ENCODE results near the gene RAB17.

RAB17 gene

DNA sequence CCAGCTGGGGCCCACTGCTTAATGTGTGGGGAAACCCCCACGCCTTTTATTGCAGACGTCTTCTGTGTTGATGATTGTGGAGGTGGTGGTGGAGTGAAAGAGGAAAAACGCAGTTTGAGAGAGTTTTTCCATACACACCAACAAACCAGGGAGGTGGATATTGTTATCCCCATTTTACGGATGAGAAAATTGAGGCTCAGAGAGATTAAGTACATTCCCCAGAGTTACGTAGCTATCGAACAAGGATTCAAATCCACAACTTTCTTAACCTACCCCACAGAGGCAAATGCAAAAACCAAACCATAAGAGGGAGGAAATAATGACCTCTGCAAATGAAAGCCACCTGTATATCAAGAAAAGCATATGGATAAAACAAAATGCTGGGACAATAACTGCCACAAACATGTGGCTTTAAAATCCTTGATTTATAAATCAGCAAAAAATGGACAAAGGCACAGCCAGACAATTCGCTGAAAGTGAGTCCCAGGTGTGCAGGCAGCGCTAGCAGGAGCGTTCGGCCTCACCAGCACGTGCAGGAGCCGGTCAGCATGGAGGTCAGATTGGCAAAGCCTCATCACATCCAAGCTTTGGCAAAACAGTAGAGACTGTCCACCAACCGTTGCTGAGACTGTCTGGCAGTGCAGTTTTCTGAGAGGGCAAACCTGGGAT is 12.6 kb upstream of the RAB17 start:
- ChIA-PET CTCF (no interaction called here), POLR2A (no interaction called here)
- TF ChIP-seq ARNT (IDR thresholded peaks at IDR 0.05) = no peak
- no peak for TF ChIP-seq SUZ12 (IDR thresholded peaks at IDR 0.05)
- no peak for TF ChIP-seq FOXM1 (IDR thresholded peaks at IDR 0.05; ENCODE audit: borderline replicate concordance)
- no peak for TF ChIP-seq LEF1 (IDR thresholded peaks at IDR 0.05; ENCODE audit: borderline replicate concordance)
- no peak for TF ChIP-seq FOXA1 (IDR thresholded peaks at IDR 0.05)
- no peak for TF ChIP-seq ZNF384 (IDR thresholded peaks at IDR 0.05)
- no peak for TF ChIP-seq NFRKB (IDR thresholded peaks at IDR 0.05)
- no peak for TF ChIP-seq HDGF (IDR thresholded peaks at IDR 0.05; ENCODE audit: borderline replicate concordance)
- no peak for TF ChIP-seq L3MBTL2 (conservative IDR thresholded peaks at IDR 0.05)
- no peak for TF ChIP-seq PKNOX1 (IDR thresholded peaks at IDR 0.05)
- no peak for TF ChIP-seq TARDBP (IDR thresholded peaks at IDR 0.05)
- no peak for TF ChIP-seq ELF4 (IDR thresholded peaks at IDR 0.05)
- TF ChIP-seq CTBP1 (IDR thresholded peaks at IDR 0.05; ENCODE audit: borderline replicate concordance) = no peak
- TF ChIP-seq BHLHE40 (IDR thresholded peaks at IDR 0.05; ENCODE audit: borderline replicate concordance) = no peak
- no peak for TF ChIP-seq SP1 (IDR thresholded peaks at IDR 0.05)
- no peak for TF ChIP-seq FOXK2 (IDR thresholded peaks at IDR 0.05)
- no peak for DNase-seq (ENCODE audit: extremely low spot score)

- POLR2A ChIA-PET = no interaction called here
- TF ChIP-seq ARNT (IDR thresholded peaks at IDR 0.05) = no peak
- no peak for TF ChIP-seq L3MBTL2 (conservative IDR thresholded peaks at IDR 0.05)
- TF ChIP-seq BHLHE40 (IDR thresholded peaks at IDR 0.05; ENCODE audit: borderline replicate concordance) = no peak
- no peak for TF ChIP-seq PKNOX1 (IDR thresholded peaks at IDR 0.05)
- TF ChIP-seq SUZ12 (IDR thresholded peaks at IDR 0.05) = no peak
- TF ChIP-seq HDGF (IDR thresholded peaks at IDR 0.05; ENCODE audit: borderline replicate concordance) = no peak
- DNase-seq (ENCODE audit: extremely low spot score) = no peak
- CTCF ChIA-PET = interaction anchor here (1.1 kb wide), 1 partner anchor 31 kb away, joined by 3 read pairs; no protein-coding TSS in a partner anchor
These were observed 11.9 kb upstream of the RAB17 start for GRCh38 chr2:237602409-237602808.

DNA sequence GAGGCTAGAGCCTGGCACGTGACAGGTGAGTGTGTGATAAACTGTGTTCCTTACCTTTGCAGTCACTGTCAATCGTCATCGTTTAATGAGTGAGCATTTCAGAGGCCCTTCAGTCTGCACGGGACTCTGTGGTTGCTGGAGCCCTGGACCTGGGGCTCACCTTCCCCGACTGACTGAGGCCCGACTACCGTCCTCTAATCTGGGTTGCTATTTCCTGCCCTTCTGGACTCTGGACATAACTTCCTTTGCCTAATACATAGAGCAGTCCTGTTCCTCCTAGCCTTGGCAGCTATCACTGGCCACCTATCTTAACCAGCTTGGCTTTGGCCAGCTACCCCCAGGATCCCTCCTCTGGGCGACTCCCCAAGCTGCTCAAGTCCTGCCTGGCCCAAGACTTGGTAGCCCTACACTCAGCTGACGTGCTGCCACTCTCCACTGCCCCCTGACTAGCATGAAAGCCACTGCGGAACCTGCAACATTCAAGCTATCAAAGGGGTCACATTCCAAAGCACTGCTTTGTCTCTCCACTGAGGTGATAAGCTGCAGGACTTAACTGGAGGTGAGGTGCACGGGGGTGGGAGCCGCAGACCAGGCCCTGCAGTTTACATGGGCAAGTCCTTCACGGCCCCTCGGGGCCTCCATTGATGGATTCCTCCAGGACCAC is 11.1 kb upstream of the RAB17 start:
- no peak for TF ChIP-seq L3MBTL2 (conservative IDR thresholded peaks at IDR 0.05)
- no peak for TF ChIP-seq ARNT (IDR thresholded peaks at IDR 0.05)
- TF ChIP-seq FOXK2 (IDR thresholded peaks at IDR 0.05) = no peak
- TF ChIP-seq TARDBP (IDR thresholded peaks at IDR 0.05) = no peak
- TF ChIP-seq NFRKB (IDR thresholded peaks at IDR 0.05) = no peak
- no peak for TF ChIP-seq FOXM1 (IDR thresholded peaks at IDR 0.05; ENCODE audit: borderline replicate concordance)
- TF ChIP-seq FOXA1 (IDR thresholded peaks at IDR 0.05) = no peak
- no peak for TF ChIP-seq BHLHE40 (IDR thresholded peaks at IDR 0.05; ENCODE audit: borderline replicate concordance)
- TF ChIP-seq SUZ12 (IDR thresholded peaks at IDR 0.05) = no peak
- no peak for TF ChIP-seq LEF1 (IDR thresholded peaks at IDR 0.05; ENCODE audit: borderline replicate concordance)
- TF ChIP-seq ZNF384 (IDR thresholded peaks at IDR 0.05) = no peak
- no peak for TF ChIP-seq HDGF (IDR thresholded peaks at IDR 0.05; ENCODE audit: borderline replicate concordance)
- no peak for TF ChIP-seq CTBP1 (IDR thresholded peaks at IDR 0.05; ENCODE audit: borderline replicate concordance)
- no peak for TF ChIP-seq SP1 (IDR thresholded peaks at IDR 0.05)
- TF ChIP-seq PKNOX1 (IDR thresholded peaks at IDR 0.05) = no peak
- TF ChIP-seq ELF4 (IDR thresholded peaks at IDR 0.05) = no peak
- no peak for DNase-seq (ENCODE audit: extremely low spot score)
- ChIA-PET POLR2A (no interaction called here), CTCF (interaction anchor here (1.1 to 1.4 kb wide), 2 partner anchors 30 to 89 kb away, joined by 3 to 5 read pairs; no protein-coding TSS in a partner anchor)

GRCh38 chr2:237600205-237600846 is 9.8 kb upstream of the RAB17 start:
- ChIA-PET POLR2A (no interaction called here), CTCF (interaction anchor here (0.6 to 1.4 kb wide), 4 partner anchors 19 to 881 kb away, joined by 3 to 5 read pairs (median 4); no protein-coding TSS in a partner anchor)
- TF ChIP-seq ELF4 (IDR thresholded peaks at IDR 0.05) (no peak), FOXM1 (IDR thresholded peaks at IDR 0.05; ENCODE audit: borderline replicate concordance) (no peak), TARDBP (IDR thresholded peaks at IDR 0.05) (no peak), PKNOX1 (IDR thresholded peaks at IDR 0.05) (no peak), FOXA1 (IDR thresholded peaks at IDR 0.05) (no peak), ZNF384 (IDR thresholded peaks at IDR 0.05) (no peak), SP1 (IDR thresholded peaks at IDR 0.05) (no peak), LEF1 (IDR thresholded peaks at IDR 0.05; ENCODE audit: borderline replicate concordance) (no peak), ARNT (IDR thresholded peaks at IDR 0.05) (no peak), L3MBTL2 (conservative IDR thresholded peaks at IDR 0.05) (no peak), SUZ12 (IDR thresholded peaks at IDR 0.05) (no peak), NFRKB (IDR thresholded peaks at IDR 0.05) (no peak), HDGF (IDR thresholded peaks at IDR 0.05; ENCODE audit: borderline replicate concordance) (no peak), CTBP1 (IDR thresholded peaks at IDR 0.05; ENCODE audit: borderline replicate concordance) (no peak), FOXK2 (IDR thresholded peaks at IDR 0.05) (no peak), BHLHE40 (IDR thresholded peaks at IDR 0.05; ENCODE audit: borderline replicate concordance) (no peak)
- DNase-seq (ENCODE audit: extremely low spot score) = no peak
